Trophoblast cell (in vitro differentiated cells and primary cell): Measurements from ENCODE around the gene MUC5AC.

Experiments
- DNase-seq, 2 donors: peaks; one replicate each; pipeline ENCODE4 v3.0.0-alpha.2; 2016
- H2AFZ ChIP-seq: 2 replicates; pipeline ENCODE4 v1.6.1; 2013; ENCODE audit warnings: low read length, moderate library complexity, mild to moderate bottlenecking; ENCODE audit not compliant: insufficient read depth, poor library complexity
- H2AK5ac ChIP-seq: 2 replicates; pipeline ENCODE4 v1.6.1; 2013; ENCODE audit warnings: mild to moderate bottlenecking, low read length
- H2BK120ac ChIP-seq: 2 replicates; pipeline ENCODE4 v1.6.1; 2013; ENCODE audit warnings: low read length, mild to moderate bottlenecking, moderate library complexity; ENCODE audit not compliant: insufficient read depth, poor library complexity
- H2BK12ac ChIP-seq: 2 replicates; pipeline ENCODE4 v1.6.1; 2013; ENCODE audit warnings: mild to moderate bottlenecking, low read length, moderate library complexity
- H2BK5ac ChIP-seq: 2 replicates; pipeline ENCODE4 v1.6.1; 2013; ENCODE audit warnings: low read length, low read depth, moderate library complexity, mild to moderate bottlenecking; ENCODE audit not compliant: poor library complexity
- H3K14ac ChIP-seq: 2 replicates; pipeline ENCODE4 v1.6.1; 2013; ENCODE audit warnings: mild to moderate bottlenecking, low read length
- H3K18ac ChIP-seq: 2 replicates; pipeline ENCODE4 v1.6.1; 2013; ENCODE audit warnings: mild to moderate bottlenecking, low read length
- H3K23ac ChIP-seq: 2 replicates; pipeline ENCODE4 v1.6.1; 2013; ENCODE audit warnings: low read length
- H3K27ac ChIP-seq: 2 replicates; pipeline ENCODE4 v1.5.1; 2013; ENCODE audit warnings: low read depth, mild to moderate bottlenecking, inconsistent platforms, low read length, moderate library complexity
- H3K27me3 ChIP-seq: 2 replicates; pipeline ENCODE4 v1.6.1; 2013; ENCODE audit warnings: inconsistent platforms, mild to moderate bottlenecking, low read length, moderate library complexity; ENCODE audit not compliant: insufficient read depth
- H3K36me3 ChIP-seq, 2 experiments: 1 replicate in 1 of 2; 2 replicates in 1 of 2; pipeline ENCODE4 v1.6.1; 2013; ENCODE audit warnings: low read length in 2 of 2, mild to moderate bottlenecking in 2 of 2, moderate library complexity in 1 of 2; ENCODE audit not compliant: insufficient read depth in 2 of 2, control insufficient read depth in 1 of 2
- H3K4ac ChIP-seq: 2 replicates; pipeline ENCODE4 v1.6.1; 2013; ENCODE audit warnings: low read depth, mild to moderate bottlenecking, low read length, moderate library complexity
- H3K4me1 ChIP-seq, 2 experiments: 1 replicate in 1 of 2; 2 replicates in 1 of 2; pipeline ENCODE4 v1.6.1; 2013; ENCODE audit warnings: low read length in 2 of 2, mild to moderate bottlenecking in 2 of 2, moderate library complexity in 1 of 2; ENCODE audit not compliant: insufficient read depth in 2 of 2, control insufficient read depth in 1 of 2
- H3K4me2 ChIP-seq: 2 replicates; pipeline ENCODE4 v1.6.1; 2013; ENCODE audit warnings: inconsistent platforms, mild to moderate bottlenecking, low read length, moderate library complexity
- H3K4me3 ChIP-seq: 2 replicates; pipeline ENCODE4 v1.5.1; 2013; ENCODE audit warnings: mild to moderate bottlenecking, low read depth, low read length, inconsistent platforms
- H3K79me1 ChIP-seq: one replicate; pipeline ENCODE4 v1.6.1; 2013; ENCODE audit warnings: low read length
- H3K79me2 ChIP-seq: 2 replicates; pipeline ENCODE4 v1.6.1; 2013; ENCODE audit warnings: low read length, mild to moderate bottlenecking; ENCODE audit not compliant: control insufficient read depth, insufficient read depth, poor library complexity
- H3K9ac ChIP-seq: 2 replicates; pipeline ENCODE4 v1.6.1; 2013; ENCODE audit warnings: mild to moderate bottlenecking, low read length
- H3K9me3 ChIP-seq: 2 replicates; pipeline ENCODE4 v1.6.1; 2013; ENCODE audit warnings: low read depth, mild to moderate bottlenecking, control low read depth, inconsistent platforms, low read length; ENCODE audit not compliant: insufficient read depth
- H4K12ac ChIP-seq: 2 replicates; pipeline ENCODE4 v1.6.1; 2013; ENCODE audit warnings: low read depth, mild to moderate bottlenecking, low read length, moderate library complexity
- H4K8ac ChIP-seq: 2 replicates; pipeline ENCODE4 v1.6.1; 2013; ENCODE audit warnings: low read depth, mild to moderate bottlenecking, low read length, moderate library complexity
- H4K91ac ChIP-seq: one replicate; pipeline ENCODE4 v1.6.1; 2013; ENCODE audit warnings: low read depth, mild to moderate bottlenecking, low read length, moderate library complexity
- WGBS: extraction: QIAGEN DNeasy Blood & Tissue Kit; methylation state at CpG from one replicate; pipeline ENCODE4 v1.1.7; 2013; ENCODE audit warnings: missing lambda C conversion rate; ENCODE audit not compliant: insufficient read length, insufficient coverage; ENCODE audit errors: extremely low coverage; 5-methylcytosine and 5-hydroxymethylcytosine counted together

The MUC5AC gene

GRCh38 chr11:1192741-1193325 lies 35.1 kb downstream of the MUC5AC start:
- H3K14ac ChIP-seq: no peak overlapping the region
- no peak overlapping the region for H4K91ac ChIP-seq
- H3K4me2 ChIP-seq: no peak overlapping the region
- no peaks in the 10 kb centered on the region for H3K79me1 ChIP-seq
- H4K12ac ChIP-seq: no peak overlapping the region
- H2BK5ac ChIP-seq: no peak overlapping the region
- H3K18ac ChIP-seq: no peak overlapping the region
- WGBS: no CpG with 5 or more reads among the region's 17 CpGs
- H3K9ac ChIP-seq: no peak overlapping the region
- no peak overlapping the region for H2AK5ac ChIP-seq
- H3K36me3 ChIP-seq: no peaks in the 10 kb centered on the region
- H2BK12ac ChIP-seq: no peak overlapping the region
- DNase-seq: no peak
- H3K79me2 ChIP-seq: no peaks in the 10 kb centered on the region
- no peak overlapping the region for H3K4me3 ChIP-seq
- H4K8ac ChIP-seq: no peak overlapping the region
- no peaks in the 10 kb centered on the region for H3K4me1 ChIP-seq
- H2AFZ ChIP-seq: no peak overlapping the region
- H3K23ac ChIP-seq: no peak overlapping the region
- H3K4ac ChIP-seq: no peak overlapping the region
- peaks cover 66% of the 10 kb centered on the region for H3K9me3 ChIP-seq
- no peak overlapping the region for H3K27ac ChIP-seq
- no peaks in the 10 kb centered on the region for H3K27me3 ChIP-seq
- no peak overlapping the region for H2BK120ac ChIP-seq

GRCh38 chr11:1193326-1194230 lies 35.8 kb downstream of the MUC5AC start:
- no CpG with 5 or more reads among the region's 43 CpGs for WGBS
- no peak overlapping the region for H4K12ac ChIP-seq
- H2BK120ac ChIP-seq: no peak overlapping the region
- H3K4me3 ChIP-seq: no peak overlapping the region
- H4K8ac ChIP-seq: no peak overlapping the region
- no peaks in the 10 kb centered on the region for H3K4me1 ChIP-seq
- no peak overlapping the region for H2BK5ac ChIP-seq
- H3K9me3 ChIP-seq: peaks cover 61% of the 10 kb centered on the region
- no peak overlapping the region for H3K4ac ChIP-seq
- no peak overlapping the region for H2AFZ ChIP-seq
- H3K27me3 ChIP-seq: no peaks in the 10 kb centered on the region
- H2BK12ac ChIP-seq: no peak overlapping the region
- H3K14ac ChIP-seq: no peak overlapping the region
- H4K91ac ChIP-seq: no peak overlapping the region
- H3K4me2 ChIP-seq: no peak overlapping the region
- H3K36me3 ChIP-seq: no peaks in the 10 kb centered on the region
- no peaks in the 10 kb centered on the region for H3K79me1 ChIP-seq
- no peak overlapping the region for H2AK5ac ChIP-seq
- no peaks in the 10 kb centered on the region for H3K79me2 ChIP-seq
- no peak for DNase-seq
- H3K18ac ChIP-seq: no peak overlapping the region
- no peak overlapping the region for H3K27ac ChIP-seq
- H3K23ac ChIP-seq: no peak overlapping the region
- H3K9ac ChIP-seq: no peak overlapping the region

GRCh38 chr11:1194231-1194976 lies 36.7 kb downstream of the MUC5AC start:
- Histone ChIP-seq H2AK5ac (no peak overlapping the region), H2BK12ac (no peak overlapping the region), H3K23ac (no peak overlapping the region), H3K27ac (no peak overlapping the region), H2BK5ac (no peak overlapping the region), H3K79me1 (no peaks in the 10 kb centered on the region), H3K79me2 (no peaks in the 10 kb centered on the region), H4K91ac (no peak overlapping the region), H3K14ac (no peak overlapping the region), H3K9ac (no peak overlapping the region), H3K36me3 (no peaks in the 10 kb centered on the region), H4K8ac (no peak overlapping the region), H3K4me3 (no peak overlapping the region), H3K4ac (no peak overlapping the region), H3K4me2 (no peak overlapping the region), H4K12ac (no peak overlapping the region), H3K4me1 (no peaks in the 10 kb centered on the region), H2AFZ (no peak overlapping the region), H3K18ac (no peak overlapping the region), H2BK120ac (no peak overlapping the region), H3K9me3 (peaks cover 54% of the 10 kb centered on the region), H3K27me3 (no peaks in the 10 kb centered on the region)
- DNase-seq: no peak
- WGBS: no CpG with 5 or more reads among the region's 59 CpGs

DNA sequence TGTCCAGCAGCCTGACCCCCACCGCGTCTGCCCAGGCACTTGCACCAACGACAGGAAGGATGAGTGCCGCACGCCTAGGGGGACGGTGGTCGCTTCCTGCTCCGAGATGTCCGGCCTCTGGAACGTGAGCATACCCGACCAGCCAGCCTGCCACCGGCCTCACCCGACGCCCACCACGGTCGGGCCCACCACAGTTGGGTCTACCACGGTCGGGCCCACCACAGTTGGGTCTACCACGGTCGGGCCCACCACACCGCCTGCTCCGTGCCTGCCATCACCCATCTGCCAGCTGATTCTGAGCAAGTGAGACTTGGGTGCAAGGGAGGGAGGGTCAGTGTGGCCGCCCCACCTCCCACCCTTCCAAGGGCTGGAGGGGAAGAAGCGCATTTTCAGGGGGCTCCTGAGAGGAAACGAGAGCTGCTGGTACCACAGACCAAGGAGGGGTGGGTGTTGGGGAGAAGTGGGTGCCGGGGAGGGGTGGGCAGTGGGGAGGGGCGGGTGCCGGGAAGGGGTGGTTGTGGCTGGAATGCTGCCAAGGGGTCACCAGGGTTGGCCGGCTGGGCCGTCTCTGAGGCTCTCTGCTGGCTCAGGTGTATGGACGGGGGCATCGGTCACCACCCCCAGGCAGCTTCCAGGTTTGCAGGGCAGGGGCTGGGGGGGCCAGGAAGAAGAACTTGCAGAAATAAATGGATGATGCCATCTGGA lies 37.4 kb downstream of the MUC5AC start:
- H2BK12ac ChIP-seq: no peak overlapping the region
- H3K4me3 ChIP-seq: no peak overlapping the region
- peaks cover 49% of the 10 kb centered on the region for H3K9me3 ChIP-seq
- H3K27me3 ChIP-seq: no peaks in the 10 kb centered on the region
- DNase-seq: no peak
- H2BK120ac ChIP-seq: no peak overlapping the region
- no peak overlapping the region for H3K4me2 ChIP-seq
- H3K36me3 ChIP-seq: no peaks in the 10 kb centered on the region
- no peak overlapping the region for H2AFZ ChIP-seq
- no peaks in the 10 kb centered on the region for H3K4me1 ChIP-seq
- H2AK5ac ChIP-seq: no peak overlapping the region
- no peaks in the 10 kb centered on the region for H3K79me1 ChIP-seq
- H3K79me2 ChIP-seq: no peaks in the 10 kb centered on the region
- no peak overlapping the region for H4K8ac ChIP-seq
- no peak overlapping the region for H3K27ac ChIP-seq
- no peak overlapping the region for H3K18ac ChIP-seq
- no CpG with 5 or more reads among the region's 32 CpGs for WGBS
- no peak overlapping the region for H3K9ac ChIP-seq
- H3K23ac ChIP-seq: no peak overlapping the region
- no peak overlapping the region for H4K91ac ChIP-seq
- H2BK5ac ChIP-seq: no peak overlapping the region
- no peak overlapping the region for H3K4ac ChIP-seq
- H4K12ac ChIP-seq: no peak overlapping the region
- no peak overlapping the region for H3K14ac ChIP-seq
